ENCODE results near the gene BMP6.

DNA sequence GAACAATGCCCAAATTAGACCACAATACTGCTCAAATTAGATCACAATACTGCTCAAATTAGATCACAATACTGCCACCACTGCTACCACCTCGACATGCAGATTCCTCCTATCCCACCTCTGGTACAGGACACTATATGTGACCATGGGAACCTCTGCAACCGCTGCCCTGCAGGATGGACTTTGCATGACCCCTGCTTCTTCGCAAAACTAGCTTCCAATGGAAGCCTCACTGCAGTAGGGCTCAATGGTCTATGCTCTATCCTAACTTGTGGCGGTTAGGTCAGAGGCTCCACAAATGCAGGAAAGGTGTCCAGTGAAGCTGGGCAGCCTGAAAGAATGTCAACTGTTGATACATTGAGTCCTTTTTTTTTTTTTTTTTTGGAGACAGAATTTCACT is 192.5 kb downstream of the BMP6 start:
- TF ChIP-seq, protein P1, sequence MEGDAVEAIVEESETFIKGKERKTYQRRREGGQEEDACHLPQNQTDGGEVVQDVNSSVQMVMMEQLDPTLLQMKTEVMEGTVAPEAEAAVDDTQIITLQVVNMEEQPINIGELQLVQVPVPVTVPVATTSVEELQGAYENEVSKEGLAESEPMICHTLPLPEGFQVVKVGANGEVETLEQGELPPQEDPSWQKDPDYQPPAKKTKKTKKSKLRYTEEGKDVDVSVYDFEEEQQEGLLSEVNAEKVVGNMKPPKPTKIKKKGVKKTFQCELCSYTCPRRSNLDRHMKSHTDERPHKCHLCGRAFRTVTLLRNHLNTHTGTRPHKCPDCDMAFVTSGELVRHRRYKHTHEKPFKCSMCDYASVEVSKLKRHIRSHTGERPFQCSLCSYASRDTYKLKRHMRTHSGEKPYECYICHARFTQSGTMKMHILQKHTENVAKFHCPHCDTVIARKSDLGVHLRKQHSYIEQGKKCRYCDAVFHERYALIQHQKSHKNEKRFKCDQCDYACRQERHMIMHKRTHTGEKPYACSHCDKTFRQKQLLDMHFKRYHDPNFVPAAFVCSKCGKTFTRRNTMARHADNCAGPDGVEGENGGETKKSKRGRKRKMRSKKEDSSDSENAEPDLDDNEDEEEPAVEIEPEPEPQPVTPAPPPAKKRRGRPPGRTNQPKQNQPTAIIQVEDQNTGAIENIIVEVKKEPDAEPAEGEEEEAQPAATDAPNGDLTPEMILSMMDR (conservative IDR thresholded peaks at IDR 0.05) = no peak
- TF ChIP-seq ZFX (IDR thresholded peaks at IDR 0.05) = no peak

Measured in C4-2B (cell line).